ENCODE results near the gene MAGOH. TPM values are rescaled to one million over a fixed set of nuclear protein-coding genes. Genes with fewer than 3 reads are reported as not detected.

Gene MAGOH
- total and polyA plus RNA-seq, 2 of the 13 experiments (the other 11 are each of a cell fraction or from before 2014, with no cell fraction given): 24.1 to 87.0 TPM

DNA sequence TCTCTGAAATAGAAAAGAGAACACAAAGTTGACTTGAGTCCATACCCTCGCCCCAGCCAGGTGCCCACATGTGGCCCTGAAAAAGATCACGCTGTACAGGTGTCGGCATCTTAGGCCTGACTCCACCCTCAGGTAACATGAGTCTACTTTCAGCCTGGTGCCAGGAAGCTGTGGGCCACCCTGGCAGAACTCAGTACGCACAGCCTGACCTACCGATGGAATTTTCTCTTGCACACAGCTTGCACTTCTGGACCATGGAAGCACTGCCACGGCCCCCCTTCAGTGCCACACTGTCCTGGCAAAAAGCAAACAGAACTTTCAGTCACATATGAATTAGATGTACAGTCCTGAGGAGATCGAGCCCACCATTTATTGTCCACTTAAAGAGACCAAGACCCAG is 20.1 kb downstream of the MAGOH start:
- Histone ChIP-seq H3K4me1 (ENCODE audit: insufficient read depth, low read length) (peaks cover 25% of the 10 kb centered on the region), H3K9me3 (ENCODE audit: low read length) (no peaks in the 10 kb centered on the region), H3K27ac (ENCODE audit: extremely low read length, insufficient read depth, low read length) (no peak overlapping the region), H3K4me2 (ENCODE audit: low read depth, low read length) (no peak overlapping the region), H3K4me3 (replicated peaks in 1 of 3; ENCODE audit: insufficient read depth in 1 of 3, low read depth in 2 of 3, low read length in 3 of 3) (no peak overlapping the region), H2AFZ (ENCODE audit: low read length) (no peak overlapping the region), H4K20me1 (ENCODE audit: insufficient read depth, low read length) (no peaks in the 10 kb centered on the region), H3K79me2 (ENCODE audit: insufficient read depth, low read length) (peaks cover 9% of the 10 kb centered on the region), H3K27me3 (ENCODE audit: control insufficient read depth in 1 of 2, insufficient read depth in 2 of 2, low read length in 2 of 2) (no peaks in the 10 kb centered on the region), H3K36me3 (replicated peaks in 1 of 2; ENCODE audit: control insufficient read depth in 1 of 2, insufficient read depth in 2 of 2, low read length in 2 of 2) (peaks cover 8 to 23% of the 10 kb centered on the region in 2 experiments; a peak in 4 of 5 replicates), H3K9ac (ENCODE audit: insufficient read depth, low read depth, low read length) (no peak overlapping the region)
- TF ChIP-seq CEBPB (IDR thresholded peaks at IDR 0.05; ENCODE audit: borderline replicate concordance, low read depth, low read length): no peak
- TF ChIP-seq ZSCAN12 (CRISPR knock-in tag; IDR thresholded peaks at IDR 0.05): no peak
- ChIA-PET POLR2A (no interaction called here), CTCF (ENCODE audit: low intra/inter-chr PET ratio, low total read pairs) (no interaction called here)
- 82% methylated on average over 3 of the region's 7 CpGs for WGBS (ENCODE audit: low lambda C conversion rate)
- in situ Hi-C loops (cut with HindIII; ENCODE audit: extremely low pct_ligation_motif_present, low pct_unique_long_range_greater_than_20kb): no loop called here
- FAIRE-seq (no peak), DNase-seq (ENCODE audit: low spot score) (no peak), ATAC-seq (no peak)
- no TSS peak for BruUV-seq (replicated peaks)
- intact Hi-C loops (cut with micrococcal nuclease; ENCODE audit: unreplicated experiment): no loop called here

DNA sequence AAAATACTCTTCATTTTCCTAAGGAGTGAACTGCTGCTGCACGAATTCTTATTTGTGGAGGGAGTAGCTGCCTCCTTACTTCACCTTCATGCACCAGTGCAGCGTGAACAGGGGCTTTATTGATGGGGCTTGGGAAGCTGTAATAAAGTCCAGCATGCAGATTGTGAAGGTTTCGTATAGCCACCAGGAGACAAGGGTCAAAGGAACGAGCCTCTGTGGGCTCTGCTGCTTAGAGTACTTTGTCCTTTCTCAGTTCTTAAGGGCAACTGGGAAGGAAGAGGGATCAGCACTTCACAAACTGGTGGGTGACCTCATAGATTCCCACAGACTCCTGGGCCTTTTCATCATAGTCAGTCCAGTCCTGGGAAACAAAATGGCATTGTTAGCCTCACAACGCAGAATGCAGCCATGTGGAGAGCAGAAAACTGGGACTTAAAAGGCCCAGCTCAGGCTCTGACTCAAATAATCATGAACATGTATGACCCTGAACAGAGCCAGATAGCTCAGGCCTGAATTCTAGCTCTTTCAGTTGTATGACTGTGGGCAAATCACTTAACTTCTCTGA is 23.9 kb downstream of the MAGOH start:
- FAIRE-seq: no peak
- no peak for DNase-seq (ENCODE audit: low spot score)
- no peaks in the 10 kb centered on the region for H3K27me3 ChIP-seq (ENCODE audit: control insufficient read depth in 1 of 2, insufficient read depth in 2 of 2, low read length in 2 of 2)
- no peak for ATAC-seq
- 69% methylated on average over 5 of the region's 5 CpGs for WGBS (ENCODE audit: low lambda C conversion rate)
- in situ Hi-C loops (cut with HindIII; ENCODE audit: extremely low pct_ligation_motif_present, low pct_unique_long_range_greater_than_20kb): no loop called here
- H3K27ac ChIP-seq (ENCODE audit: extremely low read length, insufficient read depth, low read length): no peak overlapping the region
- H3K4me3 ChIP-seq (replicated peaks in 1 of 3; ENCODE audit: insufficient read depth in 1 of 3, low read depth in 2 of 3, low read length in 3 of 3): no peak overlapping the region
- H3K79me2 ChIP-seq (ENCODE audit: insufficient read depth, low read length): peaks cover 4% of the 10 kb centered on the region
- no peak overlapping the region for H2AFZ ChIP-seq (ENCODE audit: low read length)
- ChIA-PET POLR2A (interaction anchor here (1.2 to 1.8 kb wide), 3 partner anchors 19 to 25 kb away, joined by 3 to 5 read pairs (median 3); partner anchors contain the start of gene MAGOH), CTCF (ENCODE audit: low intra/inter-chr PET ratio, low total read pairs) (no interaction called here)
- no peak overlapping the region for H3K4me2 ChIP-seq (ENCODE audit: low read depth, low read length)
- no peaks in the 10 kb centered on the region for H4K20me1 ChIP-seq (ENCODE audit: insufficient read depth, low read length)
- peaks cover 19 to 43% of the 10 kb centered on the region in 2 experiments; a peak in 4 of 5 replicates for H3K36me3 ChIP-seq (replicated peaks in 1 of 2; ENCODE audit: control insufficient read depth in 1 of 2, insufficient read depth in 2 of 2, low read length in 2 of 2)
- no TSS peak for BruUV-seq (replicated peaks)
- intact Hi-C loops (cut with micrococcal nuclease; ENCODE audit: unreplicated experiment): no loop called here
- H3K9me3 ChIP-seq (ENCODE audit: low read length): no peaks in the 10 kb centered on the region
- H3K9ac ChIP-seq (ENCODE audit: insufficient read depth, low read depth, low read length): no peak overlapping the region
- H3K4me1 ChIP-seq (ENCODE audit: insufficient read depth, low read length): peaks cover 13% of the 10 kb centered on the region
- no peak for TF ChIP-seq ZNF136 (CRISPR knock-in tag; IDR thresholded peaks at IDR 0.05; ENCODE audit: low read depth)
- TF ChIP-seq, protein P1, sequence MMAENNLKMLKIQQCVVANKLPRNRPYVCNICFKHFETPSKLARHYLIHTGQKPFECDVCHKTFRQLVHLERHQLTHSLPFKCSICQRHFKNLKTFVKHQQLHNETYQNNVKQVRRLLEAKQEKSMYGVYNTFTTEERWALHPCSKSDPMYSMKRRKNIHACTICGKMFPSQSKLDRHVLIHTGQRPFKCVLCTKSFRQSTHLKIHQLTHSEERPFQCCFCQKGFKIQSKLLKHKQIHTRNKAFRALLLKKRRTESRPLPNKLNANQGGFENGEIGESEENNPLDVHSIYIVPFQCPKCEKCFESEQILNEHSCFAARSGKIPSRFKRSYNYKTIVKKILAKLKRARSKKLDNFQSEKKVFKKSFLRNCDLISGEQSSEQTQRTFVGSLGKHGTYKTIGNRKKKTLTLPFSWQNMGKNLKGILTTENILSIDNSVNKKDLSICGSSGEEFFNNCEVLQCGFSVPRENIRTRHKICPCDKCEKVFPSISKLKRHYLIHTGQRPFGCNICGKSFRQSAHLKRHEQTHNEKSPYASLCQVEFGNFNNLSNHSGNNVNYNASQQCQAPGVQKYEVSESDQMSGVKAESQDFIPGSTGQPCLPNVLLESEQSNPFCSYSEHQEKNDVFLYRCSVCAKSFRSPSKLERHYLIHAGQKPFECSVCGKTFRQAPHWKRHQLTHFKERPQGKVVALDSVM (CRISPR knock-in tag; IDR thresholded peaks at IDR 0.05): no peak
- TF ChIP-seq, protein P2, sequence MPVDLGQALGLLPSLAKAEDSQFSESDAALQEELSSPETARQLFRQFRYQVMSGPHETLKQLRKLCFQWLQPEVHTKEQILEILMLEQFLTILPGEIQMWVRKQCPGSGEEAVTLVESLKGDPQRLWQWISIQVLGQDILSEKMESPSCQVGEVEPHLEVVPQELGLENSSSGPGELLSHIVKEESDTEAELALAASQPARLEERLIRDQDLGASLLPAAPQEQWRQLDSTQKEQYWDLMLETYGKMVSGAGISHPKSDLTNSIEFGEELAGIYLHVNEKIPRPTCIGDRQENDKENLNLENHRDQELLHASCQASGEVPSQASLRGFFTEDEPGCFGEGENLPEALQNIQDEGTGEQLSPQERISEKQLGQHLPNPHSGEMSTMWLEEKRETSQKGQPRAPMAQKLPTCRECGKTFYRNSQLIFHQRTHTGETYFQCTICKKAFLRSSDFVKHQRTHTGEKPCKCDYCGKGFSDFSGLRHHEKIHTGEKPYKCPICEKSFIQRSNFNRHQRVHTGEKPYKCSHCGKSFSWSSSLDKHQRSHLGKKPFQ (CRISPR knock-in tag; IDR thresholded peaks at IDR 0.05; ENCODE audit: insufficient replicate concordance): no peak
- TF ChIP-seq ZNF547 (CRISPR knock-in tag; IDR thresholded peaks at IDR 0.05): no peak
- TF ChIP-seq, protein P3, sequence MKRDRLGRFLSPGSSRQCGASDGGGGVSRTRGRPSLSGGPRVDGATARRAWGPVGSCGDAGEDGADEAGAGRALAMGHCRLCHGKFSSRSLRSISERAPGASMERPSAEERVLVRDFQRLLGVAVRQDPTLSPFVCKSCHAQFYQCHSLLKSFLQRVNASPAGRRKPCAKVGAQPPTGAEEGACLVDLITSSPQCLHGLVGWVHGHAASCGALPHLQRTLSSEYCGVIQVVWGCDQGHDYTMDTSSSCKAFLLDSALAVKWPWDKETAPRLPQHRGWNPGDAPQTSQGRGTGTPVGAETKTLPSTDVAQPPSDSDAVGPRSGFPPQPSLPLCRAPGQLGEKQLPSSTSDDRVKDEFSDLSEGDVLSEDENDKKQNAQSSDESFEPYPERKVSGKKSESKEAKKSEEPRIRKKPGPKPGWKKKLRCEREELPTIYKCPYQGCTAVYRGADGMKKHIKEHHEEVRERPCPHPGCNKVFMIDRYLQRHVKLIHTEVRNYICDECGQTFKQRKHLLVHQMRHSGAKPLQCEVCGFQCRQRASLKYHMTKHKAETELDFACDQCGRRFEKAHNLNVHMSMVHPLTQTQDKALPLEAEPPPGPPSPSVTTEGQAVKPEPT (CRISPR knock-in tag; IDR thresholded peaks at IDR 0.05; ENCODE audit: low read depth): no peak
- TF ChIP-seq SSRP1 (CRISPR knock-in tag; IDR thresholded peaks at IDR 0.05): no peak
- TF ChIP-seq, protein P4, sequence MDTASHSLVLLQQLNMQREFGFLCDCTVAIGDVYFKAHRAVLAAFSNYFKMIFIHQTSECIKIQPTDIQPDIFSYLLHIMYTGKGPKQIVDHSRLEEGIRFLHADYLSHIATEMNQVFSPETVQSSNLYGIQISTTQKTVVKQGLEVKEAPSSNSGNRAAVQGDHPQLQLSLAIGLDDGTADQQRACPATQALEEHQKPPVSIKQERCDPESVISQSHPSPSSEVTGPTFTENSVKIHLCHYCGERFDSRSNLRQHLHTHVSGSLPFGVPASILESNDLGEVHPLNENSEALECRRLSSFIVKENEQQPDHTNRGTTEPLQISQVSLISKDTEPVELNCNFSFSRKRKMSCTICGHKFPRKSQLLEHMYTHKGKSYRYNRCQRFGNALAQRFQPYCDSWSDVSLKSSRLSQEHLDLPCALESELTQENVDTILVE (CRISPR knock-in tag; IDR thresholded peaks at IDR 0.05): no peak
- TF ChIP-seq PHF21A (CRISPR knock-in tag; IDR thresholded peaks at IDR 0.05): no peak
- no peak for TF ChIP-seq RELA (CRISPR knock-in tag; IDR thresholded peaks at IDR 0.05)
- no peak for TF ChIP-seq SP140L (CRISPR knock-in tag; IDR thresholded peaks at IDR 0.05; ENCODE audit: borderline replicate concordance)

Data from HepG2 (cell line).